ENCODE measurements around the gene XXYLT1. TPM values are rescaled to one million over a fixed set of nuclear protein-coding genes. Genes with fewer than 3 reads are reported as not detected.

The XXYLT1 gene
- total RNA-seq, 1 donor from 2014 or later = 7.6 TPM

- peaks cover 11% of the 10 kb centered on the region for H3K4me1 Mint-ChIP-seq
- CTCF ChIA-PET = interaction anchor here (0.6 to 1.9 kb wide), 3 partner anchors 10 to 436 kb away, joined by 3 to 5 read pairs (median 3); no protein-coding TSS in a partner anchor
- intact Hi-C loops (cut with micrococcal nuclease) = loop anchor here (1.0 kb wide), 1 partner anchor 11 kb away; no protein-coding TSS in a partner anchor
- H3K36me3 Mint-ChIP-seq (ENCODE audit: low read depth) = no peaks in the 10 kb centered on the region
- DNase-seq (no peak), ATAC-seq (ENCODE audit: low read depth) (no peak)
- no peaks in the 10 kb centered on the region for H3K27me3 Mint-ChIP-seq
- no peak overlapping the region for H3K4me3 Mint-ChIP-seq
- no peak for TF ChIP-seq CTCF (IDR thresholded peaks at IDR 0.05)
- no peak overlapping the region for H3K27ac Mint-ChIP-seq
- no peaks in the 10 kb centered on the region for H3K9me3 Mint-ChIP-seq
- POLR2A ChIA-PET = interaction anchor here (0.7 kb wide), 1 partner anchor 121 kb away, joined by 3 read pairs; no protein-coding TSS in a partner anchor
Observed at GRCh38 chr3:195118671-195119070, 152.3 kb downstream of the XXYLT1 start.

GRCh38 chr3:195117978-195118581, 152.9 kb downstream of the XXYLT1 start:
- Mint-ChIP-seq H3K9me3 (no peaks in the 10 kb centered on the region), H3K4me3 (no peak overlapping the region), H3K27ac (peak overlapping the region; percentile 12), H3K4me1 (peaks cover 11% of the 10 kb centered on the region), H3K27me3 (no peaks in the 10 kb centered on the region), H3K36me3 (ENCODE audit: low read depth) (no peaks in the 10 kb centered on the region)
- no peak for DNase-seq
- intact Hi-C loops (cut with micrococcal nuclease) = loop anchor here (1.0 kb wide), 1 partner anchor 11 kb away; no protein-coding TSS in a partner anchor
- ChIA-PET CTCF (interaction anchor here (0.6 to 1.9 kb wide), 3 partner anchors 10 to 435 kb away, joined by 3 to 5 read pairs (median 3); no protein-coding TSS in a partner anchor), POLR2A (no interaction called here)
- peak; percentile 70 for ATAC-seq (ENCODE audit: low read depth)
- TF ChIP-seq CTCF (IDR thresholded peaks at IDR 0.05) = no peak

- ATAC-seq (ENCODE audit: low read depth) (no peak), DNase-seq (no peak)
- CTCF ChIA-PET = interaction anchor here (1.2 to 1.3 kb wide), 2 partner anchors 10 to 434 kb away, joined by 3 to 5 read pairs; no protein-coding TSS in a partner anchor
- Mint-ChIP-seq H3K27me3 (no peaks in the 10 kb centered on the region), H3K4me1 (peaks cover 11% of the 10 kb centered on the region), H3K27ac (no peak overlapping the region), H3K36me3 (ENCODE audit: low read depth) (no peaks in the 10 kb centered on the region), H3K9me3 (no peaks in the 10 kb centered on the region), H3K4me3 (no peak overlapping the region)
- no peak for TF ChIP-seq CTCF (IDR thresholded peaks at IDR 0.05)
- intact Hi-C loops (cut with micrococcal nuclease) = no loop called here
- POLR2A ChIA-PET = no interaction called here
Observed at GRCh38 chr3:195116407-195117185, 154.4 kb downstream of the XXYLT1 start.

- intact Hi-C loops (cut with micrococcal nuclease) = no loop called here
- no peak for TF ChIP-seq CTCF (IDR thresholded peaks at IDR 0.05)
- H3K4me3 Mint-ChIP-seq = no peak overlapping the region
- peaks cover 11% of the 10 kb centered on the region for H3K4me1 Mint-ChIP-seq
- no peaks in the 10 kb centered on the region for H3K36me3 Mint-ChIP-seq (ENCODE audit: low read depth)
- no peaks in the 10 kb centered on the region for H3K27me3 Mint-ChIP-seq
- DNase-seq = no peak
- no peaks in the 10 kb centered on the region for H3K9me3 Mint-ChIP-seq
- H3K27ac Mint-ChIP-seq = no peak overlapping the region
- ChIA-PET CTCF (interaction anchor here (1.2 to 1.3 kb wide), 2 partner anchors 9 to 433 kb away, joined by 3 to 5 read pairs; no protein-coding TSS in a partner anchor), POLR2A (no interaction called here)
- ATAC-seq (ENCODE audit: low read depth) = no peak
Observed at GRCh38 chr3:195115600-195116406, 155.2 kb downstream of the XXYLT1 start.

Measured in activated B cell treated with CpG ODN at 0.5 μM for 24 hours (primary cell).